Mesenteric fat pad (tissue), 1 donor: ENCODE results near the gene SELENOM. TPM values are rescaled to one million over a fixed set of nuclear protein-coding genes. Genes with fewer than 3 reads are reported as not detected.

Experiments used
- DNase-seq: peaks from one replicate; pipeline ENCODE4 v3.0.0-alpha.2; 2020; ENCODE audit warnings: low spot score
- long read RNA-seq: library from polyadenylated mRNA; unstranded; transcript quantifications from one replicate; pipeline ENCODE4 v2.0.0, GENCODE V29; 2020
- total RNA-seq: library from RNA; stranded (reverse); fragmentation: NEBNext Ultra II Directional; extraction: Animal tissue kit (Norgen Biotek cat#: 25700); gene quantifications from one replicate; pipeline ENCODE4 v1.2.1, GENCODE V29; 2021
- donor health status: DM: yes; HTN: yes; CAD: no.

SELENOM gene, protein sequence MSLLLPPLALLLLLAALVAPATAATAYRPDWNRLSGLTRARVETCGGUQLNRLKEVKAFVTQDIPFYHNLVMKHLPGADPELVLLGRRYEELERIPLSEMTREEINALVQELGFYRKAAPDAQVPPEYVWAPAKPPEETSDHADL
- total RNA-seq, result 160 TPM
- long read RNA-seq, transcript SELENOM-201 (5 exons, 694 nt), result major isoform, 45 of 58 reads
- long read RNA-seq, partial matches to known transcripts, result 1 of 58 reads
- long read RNA-seq, other reads (novel, unspliced or antisense), result 5 of 58 reads

GRCh38 chr22:31107178-31107893 lies at the start of gene SELENOM:
Gene SELENOM, minus strand, starts transcription at chr22:31107568. Its CDS starts 63 bp downstream, at chr22:31107505.
- DNase-seq, result peak; percentile 97

DNA sequence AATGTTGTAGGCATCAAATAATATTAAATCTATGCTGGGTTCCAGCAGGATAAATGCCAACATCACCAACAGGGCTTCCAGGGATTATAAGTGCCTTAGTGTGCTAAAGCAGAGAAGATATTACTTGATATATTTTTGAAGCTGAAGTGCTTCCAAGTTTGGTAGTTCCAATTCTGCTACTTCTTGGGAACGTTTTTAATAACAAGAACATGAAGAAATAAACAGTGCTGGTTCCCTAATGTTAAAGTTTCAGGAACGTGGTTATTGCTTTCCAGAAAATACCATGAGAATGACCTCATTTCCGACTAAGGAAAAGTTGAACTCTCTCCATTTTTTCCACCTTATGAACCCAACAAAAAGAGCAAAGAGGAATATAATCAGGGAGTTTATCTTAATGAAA lies 48.1 kb upstream of the SELENOM start:
- DNase-seq, result no peak

GRCh38 chr22:31154975-31155374 lies 47.6 kb upstream of the SELENOM start:
- no peak for DNase-seq

DNA sequence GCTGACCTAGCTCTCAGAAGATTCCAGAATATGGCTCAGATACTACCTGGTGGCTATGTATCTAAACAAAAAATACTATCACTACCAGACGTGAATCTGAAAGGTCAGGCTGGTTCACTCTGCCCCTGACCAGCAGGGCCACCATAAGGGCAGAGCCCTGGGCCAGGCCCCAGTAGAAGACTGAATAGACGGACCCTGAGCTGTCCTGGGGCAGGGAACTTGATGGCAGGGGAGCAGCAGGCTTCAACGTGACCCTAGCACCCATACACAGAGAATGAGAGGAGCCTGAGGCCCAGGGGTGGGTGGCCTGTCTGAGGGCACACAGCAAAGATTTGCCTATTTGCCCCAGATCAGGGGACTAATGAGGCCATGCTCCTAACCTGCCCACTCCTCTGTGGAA lies 46.0 kb upstream of the SELENOM start:
- DNase-seq, result peak; percentile 55

GRCh38 chr22:31151872-31152271 lies 44.5 kb upstream of the SELENOM start:
- no peak for DNase-seq

GRCh38 chr22:31150615-31151014 lies 43.2 kb upstream of the SELENOM start:
- peak; percentile 9 for DNase-seq

DNA sequence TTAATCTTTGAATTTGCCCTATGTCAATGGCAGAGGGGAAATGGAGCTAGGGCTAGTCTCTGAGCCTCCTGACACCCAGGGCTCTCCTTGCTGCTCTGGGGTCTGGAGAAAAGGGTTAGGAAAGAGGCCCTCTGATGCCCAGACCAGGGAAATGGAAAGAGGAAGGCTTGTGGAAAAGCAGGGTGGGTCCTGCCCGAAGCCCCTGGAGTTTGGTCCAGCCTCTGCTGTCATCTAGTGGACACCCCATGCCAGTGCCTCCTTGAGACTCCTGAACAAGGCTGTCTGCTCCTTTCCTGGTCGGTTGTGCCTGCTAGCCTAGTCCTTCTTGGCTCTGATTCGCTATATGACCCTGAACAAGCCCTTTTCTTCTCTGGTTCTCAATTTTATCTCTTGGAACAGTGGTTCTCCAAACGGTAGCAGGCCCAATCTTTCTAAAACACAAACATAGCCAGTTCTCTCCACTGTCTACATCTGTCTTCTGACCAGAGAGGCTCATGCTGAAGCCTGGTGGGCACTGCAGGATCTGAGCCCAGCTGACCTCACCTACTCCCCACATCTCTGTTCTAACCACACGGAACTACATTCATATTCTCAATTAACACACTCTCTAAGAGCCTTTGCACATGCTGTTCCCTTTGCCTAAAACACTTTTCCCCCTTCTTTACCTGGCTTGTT lies 41.7 kb upstream of the SELENOM start:
- DNase-seq, result peak; percentile 85

DNA sequence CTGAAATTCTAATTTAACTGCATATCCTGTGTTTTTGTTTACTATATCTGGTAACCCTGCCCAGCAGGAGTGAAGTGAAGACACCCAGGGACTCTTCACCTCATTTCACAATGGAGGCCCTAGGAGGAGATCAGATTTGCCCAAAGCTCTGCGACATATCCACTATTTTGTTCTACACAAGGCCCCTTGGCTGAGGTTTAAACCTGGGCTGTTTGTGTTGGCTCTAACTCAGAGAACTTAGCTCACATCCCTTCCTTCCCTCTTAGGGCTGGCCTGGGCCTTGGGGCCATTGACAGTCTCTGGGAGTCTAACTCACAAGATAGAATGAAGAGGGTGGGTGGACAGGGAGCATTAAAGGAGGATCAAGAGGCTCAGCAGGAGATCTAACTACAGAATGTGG lies 41.1 kb upstream of the SELENOM start:
- peak; percentile 49 for DNase-seq

DNA sequence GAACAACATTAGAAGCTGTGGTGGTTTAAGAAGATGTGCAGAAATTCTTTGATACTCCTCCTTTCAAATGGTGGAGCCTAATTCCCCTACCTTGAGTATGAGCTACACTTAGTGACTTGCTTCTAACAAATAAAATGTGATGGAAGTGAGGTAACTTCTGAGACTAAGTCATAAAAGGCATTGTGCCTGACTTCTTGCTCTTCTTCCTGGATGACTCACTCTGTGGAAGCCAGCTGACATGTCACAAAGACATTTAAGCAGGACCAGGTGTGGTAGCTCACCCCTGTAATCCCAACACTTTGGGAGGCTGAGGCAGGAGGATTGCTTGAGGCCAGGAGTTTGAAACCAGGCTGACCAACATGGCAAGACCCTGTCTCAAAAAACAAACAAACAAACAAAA lies 36.9 kb upstream of the SELENOM start:
- DNase-seq, result no peak

DNA sequence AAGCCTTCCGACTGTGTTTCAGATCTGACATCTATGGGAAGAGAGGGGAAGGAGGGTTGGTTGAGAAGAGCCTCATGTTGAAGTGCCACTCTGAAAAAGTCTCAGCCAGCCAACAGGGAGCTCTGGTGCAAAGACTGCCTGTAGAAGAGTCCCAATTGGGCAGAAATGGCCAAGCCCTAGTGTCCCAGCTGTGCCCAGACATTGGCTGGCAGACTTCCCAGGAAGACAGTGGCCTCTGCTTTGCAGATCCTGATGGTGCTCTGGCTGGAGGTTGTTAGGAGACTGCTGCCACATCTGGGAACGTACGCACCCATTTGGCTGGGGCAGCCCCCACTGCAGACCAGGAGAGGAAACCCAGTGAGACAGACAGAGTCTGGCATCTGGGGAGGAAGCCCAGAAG lies 36.2 kb upstream of the SELENOM start:
- peak; percentile 49 for DNase-seq

- peak; percentile 26 for DNase-seq
Observed at GRCh38 chr22:31143038-31143437, 35.7 kb upstream of the SELENOM start.

DNA sequence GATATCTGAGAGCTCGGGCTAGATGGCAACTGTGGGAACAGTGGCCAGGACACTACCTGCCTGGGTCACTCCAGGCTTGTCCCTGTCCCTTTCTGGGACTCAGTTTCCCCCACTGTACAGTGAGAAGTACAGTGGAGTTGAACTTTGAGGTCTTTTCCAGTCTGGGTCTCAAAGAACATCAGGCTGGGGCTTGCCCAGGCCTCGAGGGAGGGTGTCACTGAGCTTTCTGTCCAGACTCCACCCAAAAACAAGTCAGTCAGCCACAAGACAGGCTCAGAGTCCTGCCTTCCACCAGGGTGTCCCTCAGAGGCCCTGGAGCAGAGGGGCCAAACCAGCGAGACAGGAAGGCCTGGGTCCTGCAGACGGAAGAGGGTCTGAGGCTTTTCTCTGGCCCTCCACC lies 34.9 kb upstream of the SELENOM start:
- peak; percentile 67 for DNase-seq

GRCh38 chr22:31141551-31141950 lies 34.2 kb upstream of the SELENOM start:
- DNase-seq, result peak; percentile 41

DNA sequence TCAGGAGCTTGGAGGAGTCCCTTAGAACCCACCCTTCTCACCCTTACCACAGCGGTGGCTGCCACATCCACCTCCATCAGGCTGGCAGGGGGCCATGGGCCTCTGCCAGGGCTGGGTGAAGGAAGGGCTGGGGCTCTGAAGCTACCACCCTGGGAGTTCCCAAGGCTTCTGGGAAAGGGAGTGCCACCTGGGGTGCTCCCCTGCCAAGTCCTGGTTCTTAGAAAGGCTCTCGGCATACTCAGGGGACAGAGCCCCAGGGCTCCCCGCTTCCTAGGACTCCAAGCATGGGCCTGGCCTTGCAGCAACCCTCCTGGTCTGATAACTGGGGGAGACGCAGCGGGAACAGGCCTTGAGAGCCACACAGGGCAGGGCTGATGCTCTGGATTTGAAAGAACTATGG lies 33.4 kb upstream of the SELENOM start:
- no peak for DNase-seq

GRCh38 chr22:31139866-31140716 lies 32.7 kb upstream of the SELENOM start, which contains the start of gene PLA2G3:
Gene PLA2G3, minus strand, starts transcription at chr22:31140508. Its CDS starts 154 bp downstream, at chr22:31140354.
- DNase-seq, result peak; percentile 62

- DNase-seq, result no peak
Observed at GRCh38 chr22:31139066-31139465, 31.7 kb upstream of the SELENOM start.

DNA sequence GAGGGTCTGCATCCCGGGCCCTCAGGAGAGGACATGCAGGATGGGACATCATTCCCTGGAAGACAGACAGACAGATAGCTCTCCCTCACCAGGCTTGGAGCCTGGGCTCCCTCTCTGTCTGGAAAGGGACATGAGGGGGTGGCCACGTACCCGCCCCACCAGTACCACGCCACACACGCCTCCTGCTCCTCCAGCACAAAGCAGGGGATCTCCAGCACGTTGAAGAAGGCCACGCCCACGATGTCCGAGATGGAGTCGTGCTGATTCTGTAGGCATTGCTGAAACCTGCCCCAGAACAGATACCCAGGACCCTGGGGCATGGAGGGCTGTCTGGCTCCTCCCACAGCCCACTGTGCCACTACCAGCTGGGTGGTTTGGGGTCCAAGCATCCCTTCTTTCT lies 30.8 kb upstream of the SELENOM start:
- peak; percentile 71 for DNase-seq

GRCh38 chr22:31137721-31138120 lies 30.4 kb upstream of the SELENOM start:
- DNase-seq, result peak; percentile 79

DNA sequence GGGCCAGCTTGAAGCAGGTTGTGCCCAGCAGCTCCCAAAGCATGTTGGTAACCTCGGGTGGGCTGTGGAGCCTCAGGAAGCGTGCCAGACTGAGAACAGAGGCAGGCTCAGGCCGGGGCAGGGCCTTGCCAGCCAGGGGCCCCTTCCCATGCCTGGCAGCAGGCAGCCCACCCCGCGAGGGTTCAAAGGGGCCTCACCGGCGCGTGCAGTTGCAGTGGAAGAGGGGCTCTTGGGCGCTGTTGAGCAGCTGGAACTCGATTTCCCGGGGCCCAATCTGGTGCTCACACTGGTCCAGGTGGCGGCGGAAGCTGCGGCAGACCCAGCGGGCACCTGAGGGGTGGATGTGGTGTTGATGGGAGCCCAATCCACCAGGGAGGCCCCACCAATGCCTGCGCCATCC lies 29.3 kb upstream of the SELENOM start:
- peak; percentile 87 for DNase-seq

GRCh38 chr22:31136155-31136554 lies 28.8 kb upstream of the SELENOM start:
- DNase-seq, result no peak

GRCh38 chr22:31135706-31136105 lies 28.3 kb upstream of the SELENOM start:
- no peak for DNase-seq
